H1 (cell line): Measurements from ENCODE around the gene LCN15. TPM values are rescaled to one million over a fixed set of nuclear protein-coding genes. Genes with fewer than 3 reads are reported as not detected.

ENCODE experiments used
- CHD7 ChIP-seq: fragments of 300-600 bp; sonication (generic); IDR thresholded peaks from 2 replicates; pipeline ENCODE4 v1.7.1; 2012; ENCODE audit warnings: low read length, moderate library complexity, mild to moderate bottlenecking, inconsistent platforms; ENCODE audit not compliant: insufficient replicate concordance
- polyA plus RNA-seq, 7 experiments: library from polyadenylated mRNA; depleted of rRNA in 3 of 7; stranded (reverse) in 5 of 7; unstranded in 2 of 7; fragments of >200 nt in 5 of 7; fragments of 200-250 nt in 2 of 7; gene quantifications; 1 replicate in 5 of 7; 2 replicates in 1 of 7; 4 replicates in 1 of 7; pipeline versions ENCODE4 v1.2.1 to v1.2.3, GENCODE V29; 2011 to 2013; ENCODE audit warnings: missing spikeins in 2 of 7, mixed read lengths in 2 of 7
- total RNA-seq: library from RNA; stranded (reverse); fragmentation: NEBNext Ultra II Directional; extraction: Animal tissue kit (Norgen Biotek cat#: 25700); gene quantifications from 2 replicates; pipeline ENCODE4 v1.2.1, GENCODE V29; 2021

The LCN15 gene
- total and polyA plus RNA-seq, 2 of the 8 experiments (the other 6 are each of a cell fraction or from before 2014, with no cell fraction given): 0.08 to 0.47 TPM

GRCh38 chr9:136759001-136759400 lies 5.3 kb downstream of the LCN15 start (continued):
- no peak for TF ChIP-seq CHD7
- TF ChIP-seq, all 59 proteins: peak for 0
